Occipital lobe (tissue), 2 donors: ENCODE results near the gene BCAN. TPM values are rescaled to one million over a fixed set of nuclear protein-coding genes. Genes with fewer than 3 reads are reported as not detected.

Source experiments
- DNase-seq: peaks from one replicate; lab custom pipeline; 2025; lab: John Stamatoyannopoulos, UW
- total RNA-seq: library from RNA; depleted of rRNA; stranded (reverse); fragments of >200 nt; gene quantifications from one replicate; pipeline ENCODE4 v1.2.3, GENCODE V29; 2014

Gene BCAN
- total RNA-seq, 1 donor from 2014 or later, result 95.8 TPM

- DNase-seq, result no peak
Observed at GRCh38 chr1:156676114-156676819, 34.4 kb downstream of the BCAN start.

- DNase-seq, result peak; percentile 25
Observed at GRCh38 chr1:156676820-156677615, 35.1 kb downstream of the BCAN start, which contains the start of gene NES. TSS of gene NES (minus strand) at chr1:156677407. CDS start at chr1:156677264, 143 bp downstream.

GRCh38 chr1:156677616-156678596 lies 36.0 kb downstream of the BCAN start:
- peak; percentile 31 for DNase-seq

- DNase-seq, result no peak
Observed at GRCh38 chr1:156680056-156680455, 38.1 kb downstream of the BCAN start.

GRCh38 chr1:156681196-156681960 lies 39.5 kb downstream of the BCAN start:
- DNase-seq, result no peak

GRCh38 chr1:156682166-156682890 lies 40.4 kb downstream of the BCAN start:
- no peak for DNase-seq

- no peak for DNase-seq
Observed at GRCh38 chr1:156684227-156684782, 42.4 kb downstream of the BCAN start.

GRCh38 chr1:156689035-156689952 lies 47.4 kb downstream of the BCAN start:
- no peak for DNase-seq

GRCh38 chr1:156689953-156690674 lies 48.2 kb downstream of the BCAN start:
- no peak for DNase-seq

GRCh38 chr1:156690675-156691036 lies 48.7 kb downstream of the BCAN start:
- no peak for DNase-seq

GRCh38 chr1:156691191-156691590 lies 49.3 kb downstream of the BCAN start:
- DNase-seq, result no peak

- no peak for DNase-seq
Observed at GRCh38 chr1:156691665-156692440, 49.9 kb downstream of the BCAN start.

GRCh38 chr1:156692441-156692924 lies 50.6 kb downstream of the BCAN start:
- DNase-seq, result no peak

GRCh38 chr1:156692925-156693847 lies 51.3 kb downstream of the BCAN start:
- DNase-seq, result no peak

- DNase-seq, result no peak
Observed at GRCh38 chr1:156693848-156694689, 52.2 kb downstream of the BCAN start.
